A549 (cell line): ENCODE data around the gene C17orf78. TPM values are rescaled to one million over a fixed set of nuclear protein-coding genes. Genes with fewer than 3 reads are reported as not detected.

Experiments used
- ATAC-seq, 2 experiments: fragments of 200-7000 bp in 1 of 2; fragments of >200 bp in 1 of 2; cut with Nextera tagmentation in 1 of 2; cut with Tn5 transposase in 1 of 2; 3 replicates each; pipeline versions ENCODE4 v1.8.0 to v1.9.1; 2018 to 2020; ENCODE audit warnings: mild to moderate bottlenecking in 1 of 2, moderate library complexity in 1 of 2
- CTCF ChIA-PET: fragments of 300-600 bp; sonication (Branson Sonifier 250); formaldehyde crosslinking; extraction: SDS; loops from one replicate; lab custom pipeline; 2021; ENCODE audit warnings: antibody characterized with exemption, inconsistent platforms; lab: Yijun Ruan, JAX
- POLR2A ChIA-PET: fragments of 350-600 bp; formaldehyde crosslinking; extraction: SDS; loops from one replicate; lab custom pipeline; 2021; ENCODE audit warnings: antibody characterized with exemption, inconsistent platforms; lab: Yijun Ruan, JAX
- DNase-seq, 2 experiments: peaks; one replicate each; pipeline versions ENCODE4 v3.0.0 to v3.0.0-alpha.2; 2011 to 2016; ENCODE audit warnings: low read depth in 1 of 2, low spot score in 1 of 2
- FAIRE-seq: peaks from 2 replicates; lab custom pipeline; 2011; peaks lifted over from hg19 to GRCh38; lab: Jason Lieb, UNC
- H3K27ac ChIP-seq, 2 experiments: fragments of >200 bp; sonication (Bioruptor Twin); formaldehyde crosslinking; 3 replicates each; pipeline ENCODE4 v1.5.1; 2016 to 2017
- H3K4me1 ChIP-seq: fragments of >200 bp; sonication (Bioruptor Twin); formaldehyde crosslinking; 3 replicates; pipeline ENCODE4 v1.6.1; 2016
- H3K4me2 ChIP-seq: fragments of >200 bp; sonication (Bioruptor Twin); formaldehyde crosslinking; 3 replicates; pipeline ENCODE4 v1.6.1; 2016
- H3K4me3 ChIP-seq: fragments of >200 bp; sonication (Bioruptor Twin); formaldehyde crosslinking; 3 replicates; pipeline ENCODE4 v1.5.1; 2016
- H3K9me3 ChIP-seq: fragments of >200 bp; sonication (Bioruptor Twin); formaldehyde crosslinking; 3 replicates; pipeline ENCODE4 v1.6.1; 2016
- BHLHE40 ChIP-seq: IDR thresholded peaks from 2 replicates; pipeline ENCODE4 v1.6.1; 2012; ENCODE audit warnings: low read depth, low read length, inconsistent platforms
- CBX8 ChIP-seq: fragments of 200-600 bp; sonication (generic); IDR thresholded peaks from 2 replicates; pipeline ENCODE4 v1.6.1; 2016
- CEBPB ChIP-seq, 2 experiments: fragments of >200 bp in 1 of 2; sonication (Bioruptor Twin) in 1 of 2; formaldehyde crosslinking in 1 of 2; IDR thresholded peaks; 2 replicates each; pipeline ENCODE4 v1.6.1; 2012 to 2016
- ESRRA ChIP-seq: fragments of 150-350 bp; IDR thresholded peaks from 2 replicates; pipeline ENCODE4 v1.6.1; 2014; ENCODE audit warnings: mild to moderate bottlenecking, low read length, borderline replicate concordance
- FOXS1 ChIP-seq: fragments of 250-450 bp; sonication (Bioruptor Pico); IDR thresholded peaks from 2 replicates; pipeline ENCODE4 v1.5.0; 2020; ENCODE audit warnings: mild to moderate bottlenecking, moderate library complexity
- HOXA7 ChIP-seq: fragments of 250-450 bp; sonication (Bioruptor Pico); IDR thresholded peaks from 2 replicates; pipeline ENCODE4 v1.5.0; 2020; ENCODE audit warnings: mild to moderate bottlenecking, moderate library complexity
- HOXB5 ChIP-seq: fragments of 250-450 bp; sonication (Bioruptor Pico); IDR thresholded peaks from 2 replicates; pipeline ENCODE4 v1.5.0; 2020; ENCODE audit warnings: mild to moderate bottlenecking, moderate library complexity
- JUN ChIP-seq, 2 experiments: fragments of >200 bp; sonication (Bioruptor Twin); formaldehyde crosslinking; IDR thresholded peaks; 2 replicates in 1 of 2; 3 replicates in 1 of 2; pipeline ENCODE4 v1.6.1; 2016 to 2017
- JUNB ChIP-seq: fragments of >200 bp; sonication (Bioruptor Twin); formaldehyde crosslinking; IDR thresholded peaks from 2 replicates; pipeline ENCODE4 v1.6.1; 2016
- MAZ ChIP-seq: fragments of 150-350 bp; IDR thresholded peaks from 2 replicates; pipeline ENCODE4 v1.6.1; 2014; ENCODE audit warnings: antibody characterized with exemption, low read depth, low read length, borderline replicate concordance
- MYC ChIP-seq: IDR thresholded peaks from 2 replicates; pipeline ENCODE4 v1.6.1; 2012; ENCODE audit warnings: mild to moderate bottlenecking, inconsistent platforms, low read length, improper control_type of control experiment, borderline replicate concordance
- NFE2L2 ChIP-seq: fragments of 150-350 bp; conservative IDR thresholded peaks from 2 replicates; pipeline ENCODE4 v1.6.1; 2014; ENCODE audit warnings: low read length
- NPAS2 ChIP-seq: fragments of 250-450 bp; sonication (Bioruptor Pico); IDR thresholded peaks from 2 replicates; pipeline ENCODE4 v1.8.0; 2022; ENCODE audit warnings: mild to moderate bottlenecking, moderate library complexity, borderline replicate concordance
- NR3C1 ChIP-seq: fragments of >200 bp; sonication (Bioruptor Twin); formaldehyde crosslinking; IDR thresholded peaks from 3 replicates; pipeline ENCODE4 v1.6.1; 2017
- POLR2A ChIP-seq: IDR thresholded peaks from 2 replicates; pipeline ENCODE4 v1.6.1; 2012; ENCODE audit warnings: mild to moderate bottlenecking, low read length
- POLR2AphosphoS2 ChIP-seq: conservative IDR thresholded peaks from 2 replicates; pipeline ENCODE4 v1.6.1; 2012; ENCODE audit warnings: low read length, improper control_type of control experiment, inconsistent platforms
- RAD21 ChIP-seq, 2 experiments: fragments of >200 bp in 1 of 2; sonication (Bioruptor Twin) in 1 of 2; formaldehyde crosslinking in 1 of 2; IDR thresholded peaks in 1 of 2; conservative IDR thresholded peaks in 1 of 2; 2 replicates in 1 of 2; 3 replicates in 1 of 2; pipeline ENCODE4 v1.6.1; 2012 to 2018; ENCODE audit warnings: inconsistent platforms in 1 of 2
- RCOR1 ChIP-seq: fragments of 150-350 bp; IDR thresholded peaks from 2 replicates; pipeline ENCODE4 v1.6.1; 2014; ENCODE audit warnings: antibody characterized with exemption, low read length, low read depth
- RNF2 ChIP-seq: fragments of 200-600 bp; sonication (generic); IDR thresholded peaks from 2 replicates; pipeline ENCODE4 v1.6.1; 2016; ENCODE audit warnings: low read depth, mild to moderate bottlenecking, antibody characterized with exemption, moderate library complexity, borderline replicate concordance
- SREBF2 ChIP-seq: fragments of 450-650 bp; IDR thresholded peaks from 2 replicates; pipeline ENCODE4 v1.6.1; 2014; ENCODE audit warnings: mild to moderate bottlenecking, moderate library complexity
- TP53 ChIP-seq: fragments of 250-450 bp; sonication (Bioruptor Pico); IDR thresholded peaks from 2 replicates; pipeline ENCODE4 v1.5.0; 2021; ENCODE audit warnings: mild to moderate bottlenecking, moderate library complexity
- ZFP36 ChIP-seq: fragments of 450-650 bp; IDR thresholded peaks from 2 replicates; pipeline ENCODE4 v1.6.1; 2014; ENCODE audit warnings: borderline replicate concordance; ENCODE audit not compliant: partially characterized antibody
- ZNF302 ChIP-seq: fragments of 250-450 bp; sonication (Bioruptor Pico); IDR thresholded peaks from 2 replicates; pipeline ENCODE4 v1.9.0; 2021; ENCODE audit warnings: inconsistent platforms, mild to moderate bottlenecking, moderate library complexity
- ZSCAN20 ChIP-seq: fragments of 250-450 bp; sonication (Bioruptor Pico); IDR thresholded peaks from 2 replicates; pipeline ENCODE4 v1.8.0; 2022; ENCODE audit warnings: mild to moderate bottlenecking, moderate library complexity
- WGBS: methylation state at CpG from one replicate; pipeline ENCODE4 v1.1.6; 2017; ENCODE audit errors: missing lambda C conversion rate; 5-methylcytosine and 5-hydroxymethylcytosine counted together
- polyA plus RNA-seq, 4 experiments: library from polyadenylated mRNA; depleted of rRNA in 3 of 4; stranded (reverse); fragments of >200 nt; fragmentation: RNase III in 1 of 4; extraction: RNeasy Plus Mini Kit Qiagen cat#74134 plus additional on column Dnase treatment in 1 of 4; gene quantifications; 2 replicates in 3 of 4; 3 replicates in 1 of 4; pipeline ENCODE4 v1.2.3, GENCODE V29; 2011 to 2017
- TF ChIP-seq, protein P1 (sequence below): IDR thresholded peaks from 2 replicates; pipeline ENCODE4 v1.6.1; 2012
- TF ChIP-seq, protein P2 (sequence below): fragments of 450-650 bp; IDR thresholded peaks from 2 replicates; pipeline ENCODE4 v1.6.1; 2014; ENCODE audit warnings: antibody characterized with exemption
- TF ChIP-seq, protein P3 (sequence below): fragments of >200 bp; sonication (Bioruptor Twin); formaldehyde crosslinking; IDR thresholded peaks from 3 replicates; pipeline ENCODE4 v1.6.1; 2016
- TF ChIP-seq, protein P4 (sequence below): IDR thresholded peaks from 2 replicates; pipeline ENCODE4 v1.6.1; 2012

C17orf78 gene
- polyA plus RNA-seq, 2 of the 4 experiments (the other 2 are of a cell fraction), result not detected

DNA sequence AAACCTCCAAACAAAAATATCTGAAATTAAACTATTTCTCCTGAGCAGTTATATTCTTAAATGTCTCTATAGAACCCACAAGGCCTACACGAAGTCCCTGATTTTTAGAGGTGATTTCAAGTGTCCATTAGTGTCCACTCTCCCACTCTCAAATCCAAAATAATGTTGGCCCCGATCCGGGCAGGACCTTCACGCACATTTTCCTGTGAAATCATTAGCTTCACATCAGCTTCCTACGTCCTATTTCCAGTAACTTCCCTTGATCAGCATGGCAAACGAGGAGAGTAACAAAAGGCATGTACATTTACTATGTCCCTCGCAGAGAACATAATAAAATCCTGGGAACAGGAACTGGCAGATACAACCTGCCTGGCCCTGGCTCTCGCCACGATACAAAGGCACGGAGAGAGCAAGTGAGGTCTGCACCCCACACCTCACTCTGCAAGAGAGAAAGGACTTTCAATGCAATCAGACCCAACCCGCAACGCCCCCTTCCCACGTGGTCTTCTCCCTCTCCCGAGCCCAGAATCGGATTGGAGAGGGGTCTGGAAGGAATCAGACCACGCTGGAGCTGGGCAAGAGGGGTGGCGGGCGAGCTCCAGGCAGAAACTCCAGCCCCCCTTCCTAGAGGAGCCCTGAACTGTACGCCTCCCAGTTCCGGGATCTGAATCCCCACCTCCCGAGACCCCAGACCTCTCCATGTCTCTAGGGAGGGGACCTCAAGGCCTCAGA is 17.5 kb upstream of the C17orf78 start:
- DNase-seq (peak; percentile 64 to 82), ATAC-seq (peak; percentile 57 to 64), FAIRE-seq (no peak)
- ChIA-PET POLR2A (interaction anchor here (0.6 to 2.8 kb wide), 17 partner anchors 9 to 756 kb away, joined by 3 to 17 read pairs (median 5); partner anchors contain the start of genes ACACA, MRM1, SYNRG and TADA2A), CTCF (interaction anchor here (0.5 to 5.6 kb wide), 9 partner anchors 11 to 135 kb away, joined by 3 to 83 read pairs (median 3); partner anchors contain the start of gene C17orf78)
- Histone ChIP-seq H3K4me1 (peaks cover 42% of the 10 kb centered on the region), H3K4me3 (peak overlapping the region; percentile 88), H3K27ac (peak overlapping the region; percentile 92 to 94), H3K4me2 (peak overlapping the region; percentile 77), H3K9me3 (no peaks in the 10 kb centered on the region)
- no peak for TF ChIP-seq RCOR1
- TF ChIP-seq TP53 (CRISPR knock-in tag), result peak; percentile 50; the same call in 1 of the 2 replicates
- peak; percentile 31 for TF ChIP-seq POLR2A
- TF ChIP-seq NFE2L2, result no peak
- peak; percentile 45; the same call in 1 of the 2 replicates for TF ChIP-seq MYC
- TF ChIP-seq, protein P1, sequence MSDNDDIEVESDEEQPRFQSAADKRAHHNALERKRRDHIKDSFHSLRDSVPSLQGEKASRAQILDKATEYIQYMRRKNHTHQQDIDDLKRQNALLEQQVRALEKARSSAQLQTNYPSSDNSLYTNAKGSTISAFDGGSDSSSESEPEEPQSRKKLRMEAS, result peak; percentile 65; the same call in 1 of the 2 replicates
- TF ChIP-seq, protein P2, sequence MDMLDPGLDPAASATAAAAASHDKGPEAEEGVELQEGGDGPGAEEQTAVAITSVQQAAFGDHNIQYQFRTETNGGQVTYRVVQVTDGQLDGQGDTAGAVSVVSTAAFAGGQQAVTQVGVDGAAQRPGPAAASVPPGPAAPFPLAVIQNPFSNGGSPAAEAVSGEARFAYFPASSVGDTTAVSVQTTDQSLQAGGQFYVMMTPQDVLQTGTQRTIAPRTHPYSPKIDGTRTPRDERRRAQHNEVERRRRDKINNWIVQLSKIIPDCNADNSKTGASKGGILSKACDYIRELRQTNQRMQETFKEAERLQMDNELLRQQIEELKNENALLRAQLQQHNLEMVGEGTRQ, result peak; percentile 60
- WGBS, result 1% methylated on average over 21 of the region's 21 CpGs

GRCh38 chr17:37358830-37359681 is 16.7 kb upstream of the C17orf78 start:
- peaks cover 42% of the 10 kb centered on the region for H3K4me1 ChIP-seq
- no peaks in the 10 kb centered on the region for H3K9me3 ChIP-seq
- FAIRE-seq, result no peak
- H3K4me3 ChIP-seq, result peak overlapping the region; percentile 88
- DNase-seq, result peak; percentile 96 to 98
- WGBS, result 2% methylated on average over 29 of the region's 88 CpGs
- ATAC-seq, result peak; percentile 89 to 90
- CTCF ChIA-PET, result interaction anchor here (0.5 to 5.6 kb wide), 10 partner anchors 10 to 136 kb away, joined by 3 to 83 read pairs (median 3); partner anchors contain the start of gene C17orf78
- POLR2A ChIA-PET, result interaction anchor here (0.6 to 2.8 kb wide), 21 partner anchors 9 to 1466 kb away, joined by 3 to 17 read pairs (median 4); partner anchors contain the start of genes ACACA, MRM1, SYNRG and TADA2A
- peak overlapping the region; percentile 92 to 94 for H3K27ac ChIP-seq
- H3K4me2 ChIP-seq, result peak overlapping the region; percentile 77
- TF ChIP-seq ZSCAN20 (CRISPR knock-in tag) (no peak), SREBF2 (no peak), RAD21 (conservative IDR thresholded peaks at IDR 0.05 in 1 of 2, IDR thresholded peaks at IDR 0.05 in 1 of 2) (no peak), HOXA7 (CRISPR knock-in tag) (no peak), MAZ (no peak; the same call in 1 of the 2 replicates), CBX8 (no peak), TP53 (CRISPR knock-in tag) (peak; percentile 91), NR3C1 (no peak), JUN (IDR thresholded peaks at IDR 0.05) (peak; percentile 74 to 80), NPAS2 (CRISPR knock-in tag) (no peak), RCOR1 (no peak), NFE2L2 (no peak), ESRRA (peak; percentile 63), POLR2AphosphoS2 (no peak), RNF2 (no peak), ZNF302 (CRISPR knock-in tag) (no peak), HOXB5 (CRISPR knock-in tag) (0 out of 2 replicates have a peak, but pooled peaks have one; percentile 88), BHLHE40 (no peak), JUNB (no peak), CEBPB (IDR thresholded peaks at IDR 0.05) (no peak), ZFP36 (no peak), FOXS1 (no peak)
- TF ChIP-seq, protein P3, sequence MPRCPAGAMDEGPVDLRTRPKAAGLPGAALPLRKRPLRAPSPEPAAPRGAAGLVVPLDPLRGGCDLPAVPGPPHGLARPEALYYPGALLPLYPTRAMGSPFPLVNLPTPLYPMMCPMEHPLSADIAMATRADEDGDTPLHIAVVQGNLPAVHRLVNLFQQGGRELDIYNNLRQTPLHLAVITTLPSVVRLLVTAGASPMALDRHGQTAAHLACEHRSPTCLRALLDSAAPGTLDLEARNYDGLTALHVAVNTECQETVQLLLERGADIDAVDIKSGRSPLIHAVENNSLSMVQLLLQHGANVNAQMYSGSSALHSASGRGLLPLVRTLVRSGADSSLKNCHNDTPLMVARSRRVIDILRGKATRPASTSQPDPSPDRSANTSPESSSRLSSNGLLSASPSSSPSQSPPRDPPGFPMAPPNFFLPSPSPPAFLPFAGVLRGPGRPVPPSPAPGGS, result no peak; the same call in 2 of the 3 replicates
- TF ChIP-seq, protein P4, sequence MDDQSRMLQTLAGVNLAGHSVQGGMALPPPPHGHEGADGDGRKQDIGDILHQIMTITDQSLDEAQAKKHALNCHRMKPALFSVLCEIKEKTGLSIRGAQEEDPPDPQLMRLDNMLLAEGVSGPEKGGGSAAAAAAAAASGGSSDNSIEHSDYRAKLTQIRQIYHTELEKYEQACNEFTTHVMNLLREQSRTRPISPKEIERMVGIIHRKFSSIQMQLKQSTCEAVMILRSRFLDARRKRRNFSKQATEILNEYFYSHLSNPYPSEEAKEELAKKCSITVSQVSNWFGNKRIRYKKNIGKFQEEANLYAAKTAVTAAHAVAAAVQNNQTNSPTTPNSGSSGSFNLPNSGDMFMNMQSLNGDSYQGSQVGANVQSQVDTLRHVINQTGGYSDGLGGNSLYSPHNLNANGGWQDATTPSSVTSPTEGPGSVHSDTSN, result peak; percentile 36; the same call in 1 of the 2 replicates
- TF ChIP-seq, protein P2, result no peak
